IPS-15b (cell line): Measurements from ENCODE around the gene MTX2.

Source experiments
- H3K27me3 ChIP-seq: one replicate; pipeline ENCODE4 v1.6.1; 2013; ENCODE audit warnings: low read length; ENCODE audit not compliant: control insufficient read depth, insufficient read depth
- H3K36me3 ChIP-seq: one replicate; pipeline ENCODE4 v1.6.1; 2013; ENCODE audit warnings: low read length; ENCODE audit not compliant: control insufficient read depth, insufficient read depth
- H3K4me1 ChIP-seq: one replicate; pipeline ENCODE4 v1.6.1; 2013; ENCODE audit warnings: mild to moderate bottlenecking, low read length; ENCODE audit not compliant: control insufficient read depth, insufficient read depth
- H3K4me3 ChIP-seq: one replicate; pipeline ENCODE4 v1.5.1; 2013; ENCODE audit warnings: low read depth, low read length
- H3K9ac ChIP-seq: one replicate; pipeline ENCODE4 v1.6.1; 2013; ENCODE audit warnings: low read depth, mild to moderate bottlenecking, low read length
- H3K9me3 ChIP-seq: one replicate; pipeline ENCODE4 v1.6.1; 2013; ENCODE audit warnings: mild to moderate bottlenecking, low read length; ENCODE audit not compliant: control insufficient read depth, insufficient read depth

Gene MTX2

GRCh38 chr2:176269319-176270099, at the start of gene MTX2:
TSS of gene MTX2 (plus strand) at chr2:176269442. CDS start at chr2:176269630, 188 bp downstream.
- Histone ChIP-seq H3K4me3 (peak within 1 kb of the TSS; percentile 93), H3K4me1 (no peaks in the 10 kb centered on the region), H3K27me3 (peaks cover 3% of the 10 kb centered on the region), H3K9ac (peak within 1 kb of the TSS; percentile 70), H3K36me3 (no peaks in the 10 kb centered on the region), H3K9me3 (no peaks in the 10 kb centered on the region)

- Histone ChIP-seq H3K36me3 (no peaks in the 10 kb centered on the region), H3K4me3 (no peak overlapping the region), H3K4me1 (no peaks in the 10 kb centered on the region), H3K9ac (no peak overlapping the region), H3K9me3 (no peaks in the 10 kb centered on the region), H3K27me3 (peaks cover 5% of the 10 kb centered on the region)
Measured at GRCh38 chr2:176227874-176228273, 41.4 kb upstream of the MTX2 start.

- no peaks in the 10 kb centered on the region for H3K4me1 ChIP-seq
- no peak overlapping the region for H3K9ac ChIP-seq
- H3K36me3 ChIP-seq = no peaks in the 10 kb centered on the region
- no peaks in the 10 kb centered on the region for H3K27me3 ChIP-seq
- no peaks in the 10 kb centered on the region for H3K9me3 ChIP-seq
- no peak overlapping the region for H3K4me3 ChIP-seq
Measured at GRCh38 chr2:176234156-176234555, 35.1 kb upstream of the MTX2 start.

DNA sequence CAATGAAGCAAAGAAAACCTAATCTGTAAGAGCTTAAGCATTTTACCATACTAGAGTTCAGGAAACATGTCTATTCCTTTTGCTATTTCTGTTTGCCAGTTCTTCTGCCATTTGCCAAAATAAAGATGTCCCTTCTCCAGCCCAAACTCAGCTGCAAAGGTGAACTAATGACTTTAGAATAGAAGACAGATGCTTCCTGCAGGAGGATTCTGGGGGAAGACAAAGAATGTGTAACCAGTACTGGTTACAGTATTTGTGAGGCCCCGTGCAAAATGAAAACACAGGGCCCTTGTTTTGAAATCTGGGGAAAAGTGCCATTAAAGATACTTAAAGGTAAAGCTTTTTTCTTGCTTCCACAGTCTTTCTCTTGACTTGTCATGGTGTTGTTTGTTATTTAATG, 34.3 kb upstream of the MTX2 start:
- H3K4me3 ChIP-seq = no peak overlapping the region
- no peaks in the 10 kb centered on the region for H3K4me1 ChIP-seq
- H3K9ac ChIP-seq = no peak overlapping the region
- H3K9me3 ChIP-seq = no peaks in the 10 kb centered on the region
- H3K36me3 ChIP-seq = no peaks in the 10 kb centered on the region
- no peaks in the 10 kb centered on the region for H3K27me3 ChIP-seq

- Histone ChIP-seq H3K4me3 (no peak overlapping the region), H3K9me3 (no peaks in the 10 kb centered on the region), H3K4me1 (no peaks in the 10 kb centered on the region)
Measured at GRCh38 chr2:176237456-176237855, 31.8 kb upstream of the MTX2 start.

GRCh38 chr2:176239031-176239430, 30.2 kb upstream of the MTX2 start:
- H3K4me3 ChIP-seq = no peak overlapping the region
- no peaks in the 10 kb centered on the region for H3K4me1 ChIP-seq
- H3K9me3 ChIP-seq = no peaks in the 10 kb centered on the region
- H3K27me3 ChIP-seq = no peaks in the 10 kb centered on the region
- no peaks in the 10 kb centered on the region for H3K36me3 ChIP-seq
- no peak overlapping the region for H3K9ac ChIP-seq

More at GRCh38 chr2:176237456-176237855, 31.8 kb upstream of the MTX2 start:
- H3K36me3 ChIP-seq = no peaks in the 10 kb centered on the region
- H3K27me3 ChIP-seq = no peaks in the 10 kb centered on the region
- H3K9ac ChIP-seq = no peak overlapping the region

GRCh38 chr2:176240301-176240700, 28.9 kb upstream of the MTX2 start:
- Histone ChIP-seq H3K27me3 (no peaks in the 10 kb centered on the region), H3K9ac (no peak overlapping the region), H3K4me3 (no peak overlapping the region), H3K4me1 (no peaks in the 10 kb centered on the region), H3K9me3 (no peaks in the 10 kb centered on the region), H3K36me3 (no peaks in the 10 kb centered on the region)

GRCh38 chr2:176242276-176242675, 27.0 kb upstream of the MTX2 start:
- H3K9ac ChIP-seq = no peak overlapping the region
- no peaks in the 10 kb centered on the region for H3K36me3 ChIP-seq
- H3K9me3 ChIP-seq = no peaks in the 10 kb centered on the region
- H3K4me1 ChIP-seq = no peaks in the 10 kb centered on the region
- no peaks in the 10 kb centered on the region for H3K27me3 ChIP-seq
- H3K4me3 ChIP-seq = no peak overlapping the region

- no peak overlapping the region for H3K4me3 ChIP-seq
- H3K9ac ChIP-seq = no peak overlapping the region
- no peaks in the 10 kb centered on the region for H3K36me3 ChIP-seq
- H3K27me3 ChIP-seq = no peaks in the 10 kb centered on the region
- no peaks in the 10 kb centered on the region for H3K4me1 ChIP-seq
- no peaks in the 10 kb centered on the region for H3K9me3 ChIP-seq
Measured at GRCh38 chr2:176246331-176246730, 22.9 kb upstream of the MTX2 start.

DNA sequence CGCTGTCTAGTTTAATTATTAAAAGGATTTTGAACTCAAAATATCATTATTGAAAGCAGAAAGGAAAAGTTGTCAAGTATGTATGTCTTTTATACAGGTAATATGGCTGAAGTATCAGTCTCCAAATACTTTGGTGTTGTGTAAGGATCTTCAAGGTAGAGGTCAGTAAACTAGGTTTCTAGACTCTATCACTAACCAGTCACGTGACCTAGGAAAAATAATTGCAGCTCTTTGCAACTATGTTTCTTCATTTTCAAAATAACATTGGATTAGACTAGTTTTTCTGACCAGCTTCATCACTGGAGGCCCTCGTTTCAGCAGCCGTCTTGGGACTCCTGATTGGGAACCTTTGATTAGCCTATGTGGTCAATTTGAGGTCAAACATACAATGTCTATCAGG, 21.4 kb upstream of the MTX2 start:
- Histone ChIP-seq H3K4me1 (no peaks in the 10 kb centered on the region), H3K27me3 (no peaks in the 10 kb centered on the region), H3K36me3 (no peaks in the 10 kb centered on the region), H3K9ac (no peak overlapping the region), H3K9me3 (no peaks in the 10 kb centered on the region), H3K4me3 (no peak overlapping the region)

DNA sequence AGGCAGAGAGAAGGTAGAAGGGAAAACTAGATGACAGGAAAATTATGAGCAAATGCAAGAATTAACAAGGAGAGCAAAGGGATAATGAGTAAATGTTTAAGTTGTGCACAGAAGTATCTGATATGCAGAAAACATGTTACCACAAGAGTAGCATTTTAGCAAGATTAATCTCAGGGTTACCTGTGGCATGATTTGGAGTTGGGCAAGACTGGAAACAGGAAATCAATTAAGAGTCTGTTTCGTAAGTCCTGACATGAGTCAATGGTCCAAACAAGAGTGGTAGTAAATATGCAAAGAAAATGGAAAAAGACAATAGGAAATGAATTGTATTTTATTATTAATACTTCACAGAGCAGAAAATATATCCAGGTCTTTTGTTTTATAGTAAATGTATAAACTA, 17.3 kb upstream of the MTX2 start:
- Histone ChIP-seq H3K9me3 (no peaks in the 10 kb centered on the region), H3K4me3 (no peak overlapping the region), H3K4me1 (no peaks in the 10 kb centered on the region), H3K9ac (no peak overlapping the region), H3K27me3 (no peaks in the 10 kb centered on the region), H3K36me3 (no peaks in the 10 kb centered on the region)

GRCh38 chr2:176260689-176261088, 8.6 kb upstream of the MTX2 start:
- H3K36me3 ChIP-seq = no peaks in the 10 kb centered on the region
- H3K4me1 ChIP-seq = no peaks in the 10 kb centered on the region
- H3K9me3 ChIP-seq = no peaks in the 10 kb centered on the region
- H3K9ac ChIP-seq = no peak overlapping the region
- peaks cover 3% of the 10 kb centered on the region for H3K27me3 ChIP-seq
- H3K4me3 ChIP-seq = no peak overlapping the region
